HepG2 (cell line): Measurements from ENCODE around the gene TMEM86B. TPM values are rescaled to one million over a fixed set of nuclear protein-coding genes. Genes with fewer than 3 reads are reported as not detected.

ENCODE experiments used
- BCL6 ChIP-seq: IDR thresholded peaks from 2 replicates; pipeline ENCODE4 v1.6.1; 2016; ENCODE audit warnings: missing genetic modification reagents, missing compliant biosample characterization
- CENPBD1 ChIP-seq: sonication (generic); formaldehyde crosslinking; IDR thresholded peaks from 2 replicates; pipeline ENCODE4 v1.8.0; 2022; ENCODE audit warnings: missing genetic modification reagents, low read depth, mild to moderate bottlenecking, borderline replicate concordance
- GABPA ChIP-seq, 2 experiments: IDR thresholded peaks; 2 replicates each; pipeline ENCODE4 v1.6.1; 2011 to 2016; ENCODE audit warnings: low read depth in 2 of 2, low read length in 1 of 2, missing biosample characterization in 1 of 2, missing genetic modification characterization in 1 of 2
- HMGA1 ChIP-seq: sonication (generic); formaldehyde crosslinking; conservative IDR thresholded peaks from 2 replicates; pipeline ENCODE4 v1.4.0; 2020; ENCODE audit warnings: missing genetic modification reagents
- ISL2 ChIP-seq: sonication (generic); formaldehyde crosslinking; IDR thresholded peaks from 2 replicates; pipeline ENCODE4 v1.5.0; 2020; ENCODE audit warnings: missing genetic modification reagents
- MLLT10 ChIP-seq: sonication (generic); formaldehyde crosslinking; IDR thresholded peaks from 2 replicates; pipeline ENCODE4 v1.4.0; 2020; ENCODE audit warnings: missing genetic modification reagents
- NFKBIZ ChIP-seq: IDR thresholded peaks from 2 replicates; pipeline ENCODE4 v1.6.1; 2018; ENCODE audit warnings: missing genetic modification reagents, missing compliant biosample characterization
- NR1H2 ChIP-seq: sonication (generic); formaldehyde crosslinking; IDR thresholded peaks from 2 replicates; pipeline ENCODE4 v1.8.1; 2022; ENCODE audit warnings: low read depth, missing genetic modification reagents, borderline replicate concordance
- PHB2 ChIP-seq: fragments of 450-650 bp; IDR thresholded peaks from 2 replicates; pipeline ENCODE4 v1.6.1; 2018; ENCODE audit not compliant: partially characterized antibody
- PHF21A ChIP-seq: sonication (generic); formaldehyde crosslinking; IDR thresholded peaks from 2 replicates; pipeline ENCODE4 v1.5.0; 2020; ENCODE audit warnings: mild to moderate bottlenecking, missing genetic modification reagents
- RARG ChIP-seq: sonication (generic); formaldehyde crosslinking; IDR thresholded peaks from 2 replicates; pipeline ENCODE4 v1.4.0; 2020; ENCODE audit warnings: low read depth, mild to moderate bottlenecking, missing genetic modification reagents
- SNAI1 ChIP-seq: sonication (generic); formaldehyde crosslinking; IDR thresholded peaks from 2 replicates; pipeline ENCODE4 v1.5.0; 2020; ENCODE audit warnings: mild to moderate bottlenecking, missing genetic modification reagents, borderline replicate concordance
- TCF7 ChIP-seq: sonication (generic); IDR thresholded peaks from 2 replicates; pipeline ENCODE4 v1.6.1; 2016; ENCODE audit warnings: antibody characterized with exemption, low read depth
- ZFP91 ChIP-seq: sonication (generic); formaldehyde crosslinking; IDR thresholded peaks from 2 replicates; pipeline ENCODE4 v1.9.0; 2022; ENCODE audit warnings: missing genetic modification reagents, mild to moderate bottlenecking, borderline replicate concordance
- ZNF251 ChIP-seq: sonication (generic); formaldehyde crosslinking; IDR thresholded peaks from 2 replicates; pipeline ENCODE4 v1.9.0; 2021; ENCODE audit warnings: mild to moderate bottlenecking, missing genetic modification reagents
- ZNF431 ChIP-seq: sonication (generic); formaldehyde crosslinking; IDR thresholded peaks from 2 replicates; pipeline ENCODE4 v1.9.0; 2022; ENCODE audit warnings: missing genetic modification reagents, low read depth, mild to moderate bottlenecking, borderline replicate concordance
- ZNF546 ChIP-seq: sonication (generic); formaldehyde crosslinking; conservative IDR thresholded peaks from 2 replicates; pipeline ENCODE4 v1.8.1; 2023; ENCODE audit warnings: mild to moderate bottlenecking, missing genetic modification reagents
- ZNF773 ChIP-seq: sonication (generic); formaldehyde crosslinking; IDR thresholded peaks from 2 replicates; pipeline ENCODE4 v1.4.0; 2020; ENCODE audit warnings: missing genetic modification reagents, borderline replicate concordance
- polyA plus RNA-seq, 8 experiments: library from polyadenylated mRNA; depleted of rRNA in 3 of 8; stranded (reverse) in 7 of 8; unstranded in 1 of 8; fragments of >200 nt; fragmentation: Illumina TruSeq in 4 of 8; extraction: Trizol in 4 of 8; gene quantifications; 2 replicates each; pipeline versions ENCODE4 v1.2.1 to v1.2.3, GENCODE V29; 2011 to 2016; ENCODE audit warnings: low read depth in 4 of 8, missing spikeins in 1 of 8, mixed read lengths in 1 of 8; ENCODE audit not compliant: insufficient read depth in 1 of 8
- total RNA-seq, 5 experiments: library from RNA; depleted of rRNA; stranded (reverse); fragments of >200 nt; fragmentation: Illumina TruSeq; extraction: Trizol; gene quantifications; 2 replicates each; pipeline ENCODE4 v1.2.3, GENCODE V29; 2016; ENCODE audit warnings: low read depth in 1 of 5
- TF ChIP-seq, protein P1 (sequence below), 2 experiments: sonication (generic) in 1 of 2; formaldehyde crosslinking in 1 of 2; IDR thresholded peaks; 2 replicates each; pipeline versions ENCODE4 v1.4.0 to v1.6.1; 2016 to 2020; ENCODE audit warnings: borderline replicate concordance in 1 of 2, low read depth in 1 of 2, mild to moderate bottlenecking in 1 of 2, missing genetic modification reagents in 1 of 2
- TF ChIP-seq, protein P2 (sequence below): sonication (generic); formaldehyde crosslinking; IDR thresholded peaks from 2 replicates; pipeline ENCODE4 v1.4.0; 2020; ENCODE audit warnings: mild to moderate bottlenecking, missing genetic modification reagents, borderline replicate concordance

Gene TMEM86B
- total and polyA plus RNA-seq, 2 of the 13 experiments (the other 11 are each of a cell fraction or from before 2014, with no cell fraction given): 7.7 to 9.6 TPM

DNA sequence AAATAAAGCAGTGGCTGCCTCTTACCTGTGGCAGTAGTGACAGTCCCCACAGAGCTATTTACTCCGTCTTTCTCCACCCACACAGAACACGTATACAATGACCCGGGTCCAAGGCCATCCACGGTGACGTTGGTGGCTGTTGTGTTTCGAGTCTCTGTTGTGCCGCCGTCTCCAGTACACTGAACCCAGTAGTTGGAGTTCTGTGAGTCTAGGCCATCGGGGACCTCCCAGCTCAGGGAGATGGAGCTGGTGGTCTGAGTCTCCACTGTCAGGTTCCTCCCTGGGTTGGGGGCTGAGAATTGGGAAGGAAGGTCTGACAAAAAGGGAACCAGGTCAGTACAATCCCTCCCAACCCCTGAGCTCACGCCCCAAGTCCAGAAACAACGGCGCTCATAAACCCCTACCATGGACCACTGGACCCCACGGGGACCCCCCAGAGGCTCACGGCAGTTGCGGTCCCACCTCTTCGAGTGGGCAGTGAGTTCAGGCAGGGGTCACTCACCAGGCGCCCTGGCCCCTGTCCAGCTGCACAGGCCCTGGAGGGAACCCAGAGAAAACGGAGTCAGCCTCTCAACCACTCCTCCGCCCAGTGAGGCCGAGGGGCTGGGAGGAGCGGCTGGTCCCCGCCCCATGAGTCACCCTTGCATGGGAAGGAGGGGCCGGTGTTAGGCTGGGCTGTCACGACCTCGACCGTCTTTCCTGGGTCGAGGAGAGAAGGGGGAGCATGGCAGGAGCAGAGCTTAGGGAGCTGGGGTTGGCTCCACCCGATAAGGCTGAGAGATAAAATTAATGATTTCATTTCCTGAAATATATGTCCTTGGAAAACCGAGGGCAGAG is 21.7 kb downstream of the TMEM86B start (continued):
- no peak for TF ChIP-seq MLLT10 (CRISPR knock-in tag)
- peak; percentile 84; the same call in 1 of the 2 replicates for TF ChIP-seq ZFP91
- TF ChIP-seq PHF21A (CRISPR knock-in tag): peak; percentile 68
- TF ChIP-seq, protein P1, sequence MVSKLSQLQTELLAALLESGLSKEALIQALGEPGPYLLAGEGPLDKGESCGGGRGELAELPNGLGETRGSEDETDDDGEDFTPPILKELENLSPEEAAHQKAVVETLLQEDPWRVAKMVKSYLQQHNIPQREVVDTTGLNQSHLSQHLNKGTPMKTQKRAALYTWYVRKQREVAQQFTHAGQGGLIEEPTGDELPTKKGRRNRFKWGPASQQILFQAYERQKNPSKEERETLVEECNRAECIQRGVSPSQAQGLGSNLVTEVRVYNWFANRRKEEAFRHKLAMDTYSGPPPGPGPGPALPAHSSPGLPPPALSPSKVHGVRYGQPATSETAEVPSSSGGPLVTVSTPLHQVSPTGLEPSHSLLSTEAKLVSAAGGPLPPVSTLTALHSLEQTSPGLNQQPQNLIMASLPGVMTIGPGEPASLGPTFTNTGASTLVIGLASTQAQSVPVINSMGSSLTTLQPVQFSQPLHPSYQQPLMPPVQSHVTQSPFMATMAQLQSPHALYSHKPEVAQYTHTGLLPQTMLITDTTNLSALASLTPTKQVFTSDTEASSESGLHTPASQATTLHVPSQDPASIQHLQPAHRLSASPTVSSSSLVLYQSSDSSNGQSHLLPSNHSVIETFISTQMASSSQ (IDR thresholded peaks at IDR 0.05; ENCODE audit: low read depth): peak; percentile 6; the same call in 1 of the 2 replicates
- TF ChIP-seq, protein P1 (CRISPR knock-in tag; IDR thresholded peaks at IDR 0.05; ENCODE audit: borderline replicate concordance): peak; percentile 34; the same call in 1 of the 2 replicates
- peak; percentile 61; the same call in 1 of the 2 replicates for TF ChIP-seq ZNF431
- TF ChIP-seq NR1H2 (CRISPR knock-in tag): no peak
- peak; percentile 45 for TF ChIP-seq BCL6 (CRISPR knock-in tag)
- TF ChIP-seq GABPA (IDR thresholded peaks at IDR 0.05; ENCODE audit: low read depth, low read length): no peak
- peak; percentile 21 for TF ChIP-seq GABPA (CRISPR knock-in tag; IDR thresholded peaks at IDR 0.05; ENCODE audit: low read depth)
- no peak for TF ChIP-seq ZNF773
- no peak for TF ChIP-seq RARG (CRISPR knock-in tag)
- no peak; the same call in 1 of the 2 replicates for TF ChIP-seq ISL2
- 0 out of 2 replicates have a peak, but pooled peaks have one; percentile 47 for TF ChIP-seq NFKBIZ (CRISPR knock-in tag)
- no peak for TF ChIP-seq CENPBD1 (CRISPR knock-in tag)
- no peak for TF ChIP-seq HMGA1
- TF ChIP-seq TCF7: peak; percentile 77
- TF ChIP-seq SNAI1: peak; percentile 70; the same call in 1 of the 2 replicates
- TF ChIP-seq ZNF546 (CRISPR knock-in tag): 0 out of 2 replicates have a peak, but pooled peaks have one; percentile 27
- no peak for TF ChIP-seq PHB2
- TF ChIP-seq, protein P2, sequence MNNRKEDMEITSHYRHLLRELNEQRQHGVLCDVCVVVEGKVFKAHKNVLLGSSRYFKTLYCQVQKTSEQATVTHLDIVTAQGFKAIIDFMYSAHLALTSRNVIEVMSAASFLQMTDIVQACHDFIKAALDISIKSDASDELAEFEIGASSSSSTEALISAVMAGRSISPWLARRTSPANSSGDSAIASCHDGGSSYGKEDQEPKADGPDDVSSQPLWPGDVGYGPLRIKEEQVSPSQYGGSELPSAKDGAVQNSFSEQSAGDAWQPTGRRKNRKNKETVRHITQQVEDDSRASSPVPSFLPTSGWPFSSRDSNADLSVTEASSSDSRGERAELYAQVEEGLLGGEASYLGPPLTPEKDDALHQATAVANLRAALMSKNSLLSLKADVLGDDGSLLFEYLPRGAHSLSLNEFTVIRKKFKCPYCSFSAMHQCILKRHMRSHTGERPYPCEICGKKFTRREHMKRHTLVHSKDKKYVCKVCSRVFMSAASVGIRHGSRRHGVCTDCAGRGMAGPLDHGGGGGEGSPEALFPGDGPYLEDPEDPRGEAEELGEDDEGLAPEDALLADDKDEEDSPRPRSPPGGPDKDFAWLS (CRISPR knock-in tag): no peak
- no peak for TF ChIP-seq ZNF251 (CRISPR knock-in tag)
